Stimulated activated CD8-positive, alpha-beta memory T cell treated with anti-CD3 and anti-CD28 coated beads, Interleukin-15, amount 100 ng/mL, for 48 hours (primary cell): ENCODE results near the gene LHX2.

Experiments used
- DNase-seq, 2 donors: peaks; one replicate each; pipeline ENCODE4 v3.0.0-alpha.2; 2020; ENCODE audit warnings: low read depth in 2 of 2

Gene LHX2

GRCh38 chr9:124013309-124014210 lies 2.0 kb downstream of the LHX2 start:
- no peak for DNase-seq

GRCh38 chr9:124014211-124014955 lies 2.8 kb downstream of the LHX2 start:
- no peak for DNase-seq

DNA sequence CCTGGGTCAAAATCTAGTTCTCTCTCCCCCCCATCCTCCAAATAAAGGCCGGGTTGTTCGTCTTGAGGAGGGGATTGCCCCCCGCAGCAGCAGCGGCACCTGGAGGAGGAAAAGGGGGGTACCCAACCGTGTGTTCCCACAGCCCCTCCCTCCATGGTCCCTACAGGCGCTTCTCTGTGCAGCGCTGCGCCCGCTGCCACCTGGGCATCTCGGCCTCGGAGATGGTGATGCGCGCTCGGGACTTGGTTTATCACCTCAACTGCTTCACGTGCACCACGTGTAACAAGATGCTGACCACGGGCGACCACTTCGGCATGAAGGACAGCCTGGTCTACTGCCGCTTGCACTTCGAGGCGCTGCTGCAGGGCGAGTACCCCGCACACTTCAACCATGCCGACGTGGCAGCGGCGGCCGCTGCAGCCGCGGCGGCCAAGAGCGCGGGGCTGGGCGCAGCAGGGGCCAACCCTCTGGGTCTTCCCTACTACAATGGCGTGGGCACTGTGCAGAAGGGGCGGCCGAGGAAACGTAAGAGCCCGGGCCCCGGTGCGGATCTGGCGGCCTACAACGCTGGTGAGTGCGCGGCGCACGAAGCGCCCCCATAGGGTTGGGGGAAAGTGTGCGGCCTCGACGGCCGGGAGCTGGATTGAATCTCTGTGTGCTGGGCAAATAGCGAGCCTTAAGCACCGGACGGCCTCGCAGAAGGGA lies 3.5 kb downstream of the LHX2 start:
- DNase-seq: no peak

DNA sequence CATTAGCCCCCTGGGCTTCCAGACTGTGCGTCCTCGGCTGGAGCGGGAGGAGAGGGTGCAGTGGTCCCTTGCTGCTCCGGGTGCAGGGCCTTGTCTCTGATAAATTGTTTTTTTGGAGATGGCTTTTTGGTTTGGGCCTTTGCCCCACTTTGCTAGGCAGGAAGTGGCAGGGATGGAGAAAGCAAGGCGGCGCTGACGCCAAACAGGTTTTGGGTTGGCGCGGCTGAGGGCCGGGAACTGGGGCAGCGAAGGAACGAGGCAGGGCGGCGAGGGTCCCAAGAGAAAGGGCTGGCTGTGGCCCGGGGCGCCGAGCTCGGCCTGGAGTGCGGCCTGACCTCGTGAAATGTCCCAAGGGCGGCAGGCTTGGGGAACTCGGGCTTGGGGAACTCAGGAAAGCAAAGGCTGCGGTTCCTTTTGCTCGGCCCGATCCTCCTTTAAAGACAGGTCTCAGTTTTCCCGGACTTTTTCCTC lies 4.1 kb downstream of the LHX2 start:
- DNase-seq: no peak

DNA sequence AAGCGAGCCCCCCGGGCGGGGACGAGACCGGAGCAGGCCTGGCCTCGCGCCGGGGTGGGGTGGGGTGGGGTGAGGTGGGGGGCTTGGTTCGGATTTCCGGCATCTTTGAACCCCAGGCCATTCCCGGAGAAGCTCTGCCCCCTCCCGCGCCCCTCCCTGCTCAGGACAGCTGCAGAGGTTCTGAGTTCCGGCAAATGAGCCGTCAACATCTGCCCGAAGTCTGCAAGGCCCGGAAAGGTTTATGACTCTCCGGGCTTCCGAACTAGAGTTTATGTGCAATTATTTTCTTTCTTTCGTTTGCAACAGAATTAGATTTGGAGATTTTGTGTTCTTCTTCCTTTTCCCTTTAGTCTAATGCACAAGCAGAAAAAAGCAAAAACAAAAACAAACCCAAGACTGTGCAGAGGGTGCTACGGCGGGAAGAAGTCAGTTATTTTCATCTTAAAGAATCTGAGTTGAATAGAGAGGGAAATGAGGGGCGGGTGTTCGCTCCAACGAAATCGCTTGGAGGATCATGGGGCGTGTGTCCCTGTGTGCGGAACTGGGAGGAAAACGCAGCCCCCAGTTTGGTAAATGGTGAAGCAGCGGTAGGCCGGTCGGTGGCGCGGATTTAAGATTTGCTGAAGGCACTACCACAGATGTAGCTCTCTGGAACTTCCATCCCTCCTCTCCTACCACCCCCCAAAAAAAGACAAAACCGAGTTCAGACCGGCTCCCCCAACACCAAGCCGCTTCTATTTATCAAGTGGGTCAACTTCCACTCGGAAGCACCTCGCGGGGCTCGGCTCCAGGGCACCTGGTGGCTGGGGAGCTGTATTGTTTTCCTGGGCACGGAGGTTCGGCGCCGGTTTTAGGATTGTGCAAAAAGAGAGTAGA lies 4.8 kb downstream of the LHX2 start:
- DNase-seq: no peak

DNA sequence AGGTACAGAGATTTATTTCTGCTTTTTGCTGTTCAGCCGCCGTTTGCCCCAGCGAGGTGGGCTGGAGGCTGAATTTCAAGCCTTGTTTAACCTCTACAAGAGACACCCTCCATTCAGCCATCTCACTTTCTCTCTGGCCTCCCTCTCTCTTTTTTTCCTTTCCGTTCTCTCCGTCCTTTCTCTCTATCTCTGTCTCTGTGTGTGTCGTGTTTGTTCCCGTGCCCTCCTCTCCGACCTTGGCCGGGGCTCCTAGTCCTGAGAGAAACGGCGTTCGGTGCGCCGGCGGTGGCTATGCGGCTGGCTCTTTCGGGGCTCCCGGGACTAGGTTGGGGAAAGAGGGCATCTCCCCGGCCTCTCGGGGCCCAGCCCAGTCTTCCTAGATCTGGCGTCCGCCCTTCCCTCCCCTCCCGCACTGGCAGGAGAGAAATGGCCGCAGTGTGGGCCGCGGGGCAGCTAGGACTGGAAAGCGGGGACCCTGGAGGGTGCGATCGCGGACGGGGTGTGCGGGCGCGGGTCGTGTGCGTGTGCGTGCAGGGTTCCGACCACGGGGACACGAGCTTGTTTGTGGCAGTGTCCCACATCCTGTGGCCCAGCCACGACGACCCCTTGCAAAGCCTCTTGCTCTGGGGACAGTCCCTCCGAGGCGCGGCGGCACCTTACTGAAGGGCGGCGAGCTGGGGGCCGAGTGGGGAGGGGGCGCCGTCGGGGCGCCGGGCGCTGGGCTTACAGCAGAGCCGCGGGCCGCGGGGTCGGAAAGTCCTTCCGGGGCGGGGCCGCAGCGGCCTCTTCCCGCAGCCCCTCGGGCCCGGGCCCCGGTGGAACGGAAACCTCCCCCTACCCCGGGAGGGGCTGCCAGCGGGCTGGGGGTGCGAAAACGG lies 5.7 kb downstream of the LHX2 start:
- no peak for DNase-seq

GRCh38 chr9:124017929-124018729 lies 6.6 kb downstream of the LHX2 start:
- no peak for DNase-seq

DNA sequence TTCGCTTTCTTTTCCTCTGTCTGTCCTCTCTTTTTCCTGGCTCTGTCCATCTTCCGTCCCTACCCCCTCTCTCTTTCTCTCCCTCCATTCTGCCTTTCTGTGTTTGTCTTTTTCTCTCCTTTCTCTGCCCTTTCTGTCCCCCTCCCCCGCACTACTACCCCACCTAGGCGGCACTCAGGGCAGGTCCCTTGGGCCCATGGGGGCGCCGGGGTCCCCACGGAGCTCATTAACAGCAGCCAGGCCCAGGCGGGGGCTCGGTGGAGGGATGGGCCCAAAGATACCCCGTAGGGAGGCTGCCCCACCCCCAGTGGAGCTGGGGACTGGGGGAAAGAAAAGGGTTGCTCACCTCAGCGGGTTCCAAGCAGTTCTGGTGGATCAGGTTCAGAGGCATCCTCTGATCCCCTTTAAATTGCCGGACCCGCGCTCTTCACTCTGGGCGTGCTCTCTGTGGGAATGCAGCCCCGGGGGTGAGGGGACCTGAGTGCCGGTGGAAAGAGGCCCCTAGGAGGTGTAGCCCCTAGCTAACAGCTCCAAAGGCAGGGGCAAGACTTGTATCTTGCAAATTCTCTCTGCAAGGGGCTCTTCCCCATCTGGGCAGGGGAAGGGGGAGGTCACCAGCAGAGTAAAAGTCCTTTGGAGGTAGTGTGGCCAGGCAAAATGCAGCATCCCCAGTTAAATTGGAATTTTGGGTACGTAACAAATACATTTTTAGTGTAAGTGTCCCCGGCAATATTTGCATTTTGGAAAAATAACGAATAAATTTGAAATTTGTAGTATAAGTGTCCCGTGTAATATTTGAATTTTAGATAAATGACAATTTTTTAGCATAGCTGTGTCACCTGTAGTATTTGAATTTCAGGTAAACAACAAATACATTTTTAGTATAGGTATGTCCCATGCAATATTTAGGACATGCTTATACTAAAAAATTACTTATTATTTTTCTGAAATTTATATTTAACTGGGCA lies 7.4 kb downstream of the LHX2 start:
- DNase-seq: no peak

GRCh38 chr9:124019771-124020519 lies 8.4 kb downstream of the LHX2 start:
- DNase-seq: no peak

DNA sequence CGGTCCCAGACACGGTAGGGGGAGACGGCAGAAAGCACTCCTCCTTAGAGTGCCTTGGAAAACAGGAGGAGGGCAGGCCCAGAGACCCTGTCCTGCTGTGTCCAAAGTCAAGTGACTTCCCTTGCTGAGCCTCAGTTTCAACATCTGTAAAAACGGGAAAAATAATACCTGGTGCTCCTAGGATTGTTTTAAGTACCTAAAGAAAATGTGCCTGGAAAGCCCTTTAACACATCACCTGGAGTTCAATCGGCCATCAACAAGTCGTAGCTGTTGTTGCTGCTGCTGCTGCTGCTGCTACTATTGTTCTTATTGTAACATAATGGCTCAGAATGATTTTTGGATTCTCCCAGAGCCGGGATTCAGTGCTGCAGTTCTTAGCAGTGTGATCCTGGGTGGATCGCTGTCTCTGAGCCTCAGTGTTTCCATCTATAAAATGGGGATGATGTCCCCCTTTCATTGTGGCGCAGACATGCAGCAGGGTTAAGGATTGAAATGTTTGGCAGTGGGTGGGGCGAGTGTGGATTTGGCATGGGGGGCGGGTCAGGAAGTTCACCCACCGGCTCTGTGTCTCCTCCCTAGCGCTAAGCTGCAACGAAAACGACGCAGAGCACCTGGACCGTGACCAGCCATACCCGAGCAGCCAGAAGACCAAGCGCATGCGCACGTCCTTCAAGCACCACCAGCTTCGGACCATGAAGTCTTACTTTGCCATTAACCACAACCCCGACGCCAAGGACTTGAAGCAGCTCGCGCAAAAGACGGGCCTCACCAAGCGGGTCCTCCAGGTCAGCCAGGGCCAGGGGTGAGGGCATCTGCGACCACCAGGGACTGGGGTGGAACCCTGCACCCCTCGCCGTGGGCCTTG lies 9.2 kb downstream of the LHX2 start:
- DNase-seq: no peak

DNA sequence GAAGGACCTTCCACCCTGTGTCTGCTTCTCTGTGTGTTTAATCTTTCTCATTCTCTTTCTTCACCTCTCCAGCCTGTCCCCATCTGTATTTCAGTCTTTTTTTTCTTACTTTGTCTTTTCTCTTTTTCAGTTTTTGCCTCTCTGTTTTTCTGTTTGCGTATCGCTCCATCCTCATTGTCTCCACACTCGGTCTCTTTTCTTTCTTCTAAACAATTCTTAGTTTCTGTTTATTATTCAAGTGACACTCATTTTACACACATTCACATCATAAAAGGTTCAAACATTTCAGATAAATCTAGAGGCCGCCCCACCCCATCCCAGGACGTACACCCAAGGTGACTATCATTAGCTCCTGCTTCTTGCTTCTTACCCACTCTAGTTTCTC lies 9.8 kb downstream of the LHX2 start:
- DNase-seq: no peak

DNA sequence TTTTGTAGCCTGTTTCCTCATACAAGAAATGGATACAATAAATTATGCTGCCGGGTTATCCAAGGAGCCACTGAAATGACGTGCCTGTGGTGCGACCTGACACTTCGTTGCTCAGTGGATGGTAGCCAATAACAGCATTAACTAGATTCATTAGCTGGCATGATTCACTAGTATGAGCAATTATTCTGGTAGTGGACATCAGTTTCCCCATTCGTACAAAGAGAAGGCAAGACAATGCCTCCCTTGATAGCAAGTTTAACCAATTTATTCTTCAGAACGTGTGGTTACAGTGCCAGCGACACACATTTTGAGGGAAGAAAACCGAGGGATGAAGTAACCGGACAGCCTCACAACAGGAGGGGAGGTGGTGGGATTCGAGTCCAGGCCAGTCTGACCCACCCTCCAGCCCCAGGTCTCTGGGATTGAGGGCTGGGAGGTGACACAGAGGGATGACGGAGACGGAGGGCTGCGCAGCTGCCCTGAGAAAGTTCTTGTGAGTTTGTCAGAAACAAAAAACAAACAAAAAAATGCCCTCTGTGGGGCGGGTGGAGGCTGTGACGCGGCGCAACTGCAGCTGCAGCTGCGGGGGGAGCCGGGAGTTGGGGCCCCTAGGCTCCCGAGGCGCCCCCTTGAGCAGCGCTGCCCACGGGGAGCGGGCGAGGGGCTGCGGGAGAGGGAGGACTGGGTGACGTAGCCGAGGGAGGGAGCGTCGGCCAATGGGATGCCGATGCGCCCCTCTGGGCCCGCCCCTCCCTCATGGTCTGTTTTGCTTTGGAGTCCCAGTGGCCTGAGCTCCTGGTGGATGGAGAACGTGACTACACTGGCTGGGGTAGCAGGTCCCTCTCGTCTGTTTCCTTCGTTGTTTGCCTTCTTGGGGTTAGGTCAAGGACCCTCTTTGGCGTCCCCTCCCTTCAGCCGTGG lies 10.9 kb downstream of the LHX2 start:
- DNase-seq: no peak

GRCh38 chr9:124024107-124024506 lies 12.5 kb downstream of the LHX2 start:
- DNase-seq: no peak

- DNase-seq: no peak
Measured at GRCh38 chr9:124029617-124030016, 18.0 kb downstream of the LHX2 start.

GRCh38 chr9:124030969-124031451 lies 19.4 kb downstream of the LHX2 start:
- no peak for DNase-seq
